Stimulated activated CD8-positive, alpha-beta memory T cell treated with anti-CD3 and anti-CD28 coated beads, Interleukin-4, amount 100 ng/mL, for 48 hours (primary cell): ENCODE data around the gene FLAD1.

Source experiments
- DNase-seq: peaks from one replicate; pipeline ENCODE4 v3.0.0-alpha.2; 2020

Gene FLAD1

DNA sequence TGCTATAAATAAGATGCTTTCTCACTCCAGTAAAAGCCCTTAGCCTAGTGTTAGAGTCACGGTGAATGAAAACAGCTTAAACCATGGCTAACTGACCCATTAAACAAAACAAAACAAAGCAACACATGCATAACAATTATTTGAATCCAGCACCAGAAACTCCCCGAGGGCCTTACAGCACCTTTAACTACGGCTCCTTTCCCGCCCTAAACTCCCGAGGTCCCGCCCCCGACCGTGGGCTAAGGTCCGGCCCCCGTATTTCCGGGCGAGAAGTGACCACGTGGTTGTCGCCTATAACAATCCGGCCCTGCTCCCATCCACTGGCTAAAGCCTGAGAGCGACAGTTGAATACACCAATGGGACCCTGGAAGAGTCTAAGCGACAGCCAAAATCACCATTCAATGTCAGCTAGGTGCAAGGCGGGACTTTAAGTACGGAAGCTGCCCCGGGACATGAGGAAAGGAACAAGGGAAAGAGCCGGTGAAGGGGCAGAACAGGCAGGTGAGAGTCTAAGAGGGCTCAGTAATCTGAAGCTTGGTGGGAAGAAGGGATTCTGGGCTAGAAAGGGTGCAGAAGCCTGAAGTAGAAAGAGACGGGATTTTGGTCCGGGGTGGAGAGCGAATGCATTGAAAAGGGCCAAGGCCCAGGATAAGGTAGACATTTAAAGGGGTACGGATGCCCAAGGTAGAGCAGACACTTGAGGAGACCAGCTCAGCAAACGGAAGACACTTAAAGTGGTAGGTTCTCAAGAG, at the start of gene FLAD1:
Gene FLAD1, plus strand, starts transcription at position 448 of the 752 bp plus-strand sequence. CDS start 351 bp downstream, outside the sequence.
- DNase-seq, result peak; percentile 97

DNA sequence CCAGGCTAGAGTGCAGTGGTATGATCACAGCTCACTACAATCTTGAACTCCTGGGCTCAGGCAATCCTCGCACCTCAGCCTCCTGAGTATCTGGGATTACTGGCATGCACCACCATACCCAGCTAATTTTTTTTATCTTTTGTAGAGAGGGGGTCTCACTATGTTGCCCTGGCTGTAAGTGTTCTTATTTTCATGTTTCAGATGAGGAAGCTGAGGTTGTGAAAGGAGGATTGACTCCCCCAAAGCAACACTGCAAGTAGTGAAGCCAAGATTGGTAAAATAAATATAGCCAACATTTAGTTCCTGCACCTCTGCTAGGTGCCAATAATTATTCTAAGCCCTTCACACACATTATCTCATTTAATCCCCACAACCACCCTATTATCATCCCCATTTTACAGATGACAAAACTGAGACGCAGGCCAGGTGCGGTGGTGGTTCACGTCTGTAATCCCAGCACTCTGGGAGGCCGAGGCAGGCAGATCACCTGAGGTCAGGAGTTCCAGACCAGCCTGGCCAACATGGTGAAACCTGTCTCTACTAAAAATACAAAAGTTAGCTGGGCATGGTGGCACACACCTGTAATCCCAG, 48.7 kb upstream of the FLAD1 start:
- no peak for DNase-seq

DNA sequence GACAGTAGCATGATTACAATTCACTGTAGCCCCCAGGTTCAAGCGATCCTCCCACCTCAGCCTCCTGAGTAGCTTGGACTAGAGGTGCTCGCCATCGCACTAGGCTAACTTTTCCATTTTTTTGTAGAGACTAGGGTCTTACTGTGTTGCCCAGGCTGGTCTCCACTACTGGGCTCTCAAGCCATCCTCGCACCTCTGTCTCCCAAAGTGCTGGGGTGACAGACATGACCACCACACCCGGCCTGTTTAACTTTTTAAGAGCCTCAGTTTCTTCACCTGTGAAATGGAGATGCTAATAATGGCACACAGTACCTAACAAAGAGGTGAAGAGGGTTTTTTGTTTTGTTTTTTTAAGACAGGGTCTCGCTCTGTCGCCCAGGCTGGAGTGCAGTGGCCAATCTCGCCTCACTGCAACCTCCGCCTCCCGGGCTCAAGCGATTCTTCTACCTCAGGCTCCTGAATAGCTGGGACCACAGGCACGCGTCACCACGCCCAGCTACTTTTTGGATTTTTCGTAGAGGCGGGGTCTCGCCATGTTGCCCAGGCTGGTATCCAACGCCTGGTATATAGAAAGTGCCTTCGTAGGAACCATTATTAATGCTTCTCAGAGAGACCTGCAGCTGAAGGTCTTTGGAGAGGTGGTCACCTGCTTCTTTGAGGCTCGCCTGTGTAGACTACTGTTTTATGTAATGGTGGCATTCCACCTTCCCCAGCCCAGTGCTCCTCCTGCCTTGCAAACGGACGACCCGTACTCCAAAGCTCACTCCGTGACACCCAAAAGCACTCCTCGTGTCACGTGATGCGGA, 47.2 kb upstream of the FLAD1 start:
- no peak for DNase-seq

DNA sequence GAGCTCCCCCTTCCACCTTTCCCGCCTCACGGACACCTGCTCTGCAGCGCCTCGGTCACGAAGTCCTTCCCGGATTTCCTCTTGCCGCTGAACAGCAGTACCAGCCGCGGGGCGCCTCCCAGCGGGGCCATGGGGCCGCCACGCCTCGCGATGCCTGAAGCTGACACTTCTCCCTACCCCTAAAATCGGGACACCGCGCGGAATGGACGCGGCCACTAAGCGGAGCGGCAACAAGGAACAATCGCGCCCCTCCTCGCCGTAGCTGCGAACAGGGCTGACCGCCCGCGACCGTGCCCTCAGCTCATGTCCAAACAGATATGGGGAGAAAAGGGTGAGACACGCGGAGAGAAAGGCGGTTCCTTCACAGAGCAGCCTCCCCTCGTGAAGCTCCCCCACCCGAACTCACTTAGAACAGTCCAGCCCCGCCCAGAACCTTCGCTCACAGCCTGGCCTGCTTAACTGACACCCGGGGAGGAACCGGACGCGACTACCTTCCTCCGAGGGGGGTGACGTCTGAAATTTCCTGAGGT, 46.5 kb upstream of the FLAD1 start, which contains the start of gene PMVK:
Gene PMVK, minus strand, starts transcription at position 165 of the 530 bp plus-strand sequence. Its CDS starts 34 bp downstream, at position 131.
- DNase-seq, result peak; percentile 96

DNA sequence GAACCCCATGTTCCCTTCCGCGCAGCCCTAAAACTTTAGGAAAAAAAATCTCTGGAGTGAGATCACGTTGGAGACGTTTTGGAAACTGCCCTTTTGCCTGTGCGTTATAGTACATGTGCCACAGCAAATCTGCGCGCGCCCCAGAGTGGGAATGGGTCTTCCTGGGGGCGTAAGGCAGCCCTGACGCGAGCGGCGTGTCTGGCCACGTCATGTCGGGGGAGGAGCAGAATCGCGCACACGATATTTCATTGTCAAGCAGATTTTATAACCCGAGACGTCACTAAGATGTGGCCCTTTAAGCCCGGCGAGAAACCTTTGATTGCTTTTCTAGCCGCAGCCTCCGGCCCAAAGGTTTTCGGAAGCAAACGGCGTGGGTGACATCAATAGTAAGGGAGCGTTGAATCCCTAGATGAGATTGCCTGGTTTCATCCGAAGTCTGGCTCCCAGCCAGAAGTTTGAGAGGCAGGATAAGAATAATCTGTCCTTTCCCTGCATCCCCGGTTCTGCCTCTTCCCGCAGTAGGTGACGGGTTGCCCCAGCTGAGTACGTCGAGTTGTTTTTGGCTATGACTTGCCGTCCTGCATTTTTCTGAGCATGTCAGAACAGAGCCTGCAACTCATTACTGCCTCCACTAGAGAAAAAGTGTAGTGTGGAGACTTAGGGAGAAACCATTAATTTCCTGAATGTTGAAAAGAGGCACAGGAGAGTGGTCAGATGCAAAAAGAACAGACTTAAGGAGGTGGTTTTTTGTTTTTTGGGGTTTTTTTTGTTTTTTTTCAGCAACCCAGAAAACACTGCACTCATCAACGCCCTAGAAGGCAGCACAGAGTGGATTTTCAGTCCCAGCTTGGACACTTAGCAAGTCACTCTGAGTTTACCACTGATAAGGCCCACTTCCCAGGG, 45.8 kb upstream of the FLAD1 start:
- DNase-seq, result peak; percentile 92

DNA sequence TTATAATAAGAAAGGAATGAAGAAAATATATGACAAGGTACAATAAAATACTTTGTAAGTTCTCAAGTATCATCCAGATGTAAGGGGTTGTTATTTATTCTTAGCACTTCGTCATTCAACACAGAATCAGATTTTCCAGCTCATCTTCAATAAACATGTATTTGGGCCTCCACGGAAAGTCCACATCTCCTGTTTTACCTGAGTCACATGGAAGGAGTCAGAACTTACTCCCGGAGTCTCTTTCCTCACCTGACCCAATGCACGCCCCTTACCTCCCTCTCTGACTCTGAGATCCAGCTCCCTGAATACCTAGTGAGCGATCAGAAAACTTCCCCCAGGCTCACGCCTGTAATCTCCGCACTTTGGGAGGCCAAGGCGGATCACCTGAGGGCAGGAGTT, 45.2 kb upstream of the FLAD1 start:
- DNase-seq, result no peak

DNA sequence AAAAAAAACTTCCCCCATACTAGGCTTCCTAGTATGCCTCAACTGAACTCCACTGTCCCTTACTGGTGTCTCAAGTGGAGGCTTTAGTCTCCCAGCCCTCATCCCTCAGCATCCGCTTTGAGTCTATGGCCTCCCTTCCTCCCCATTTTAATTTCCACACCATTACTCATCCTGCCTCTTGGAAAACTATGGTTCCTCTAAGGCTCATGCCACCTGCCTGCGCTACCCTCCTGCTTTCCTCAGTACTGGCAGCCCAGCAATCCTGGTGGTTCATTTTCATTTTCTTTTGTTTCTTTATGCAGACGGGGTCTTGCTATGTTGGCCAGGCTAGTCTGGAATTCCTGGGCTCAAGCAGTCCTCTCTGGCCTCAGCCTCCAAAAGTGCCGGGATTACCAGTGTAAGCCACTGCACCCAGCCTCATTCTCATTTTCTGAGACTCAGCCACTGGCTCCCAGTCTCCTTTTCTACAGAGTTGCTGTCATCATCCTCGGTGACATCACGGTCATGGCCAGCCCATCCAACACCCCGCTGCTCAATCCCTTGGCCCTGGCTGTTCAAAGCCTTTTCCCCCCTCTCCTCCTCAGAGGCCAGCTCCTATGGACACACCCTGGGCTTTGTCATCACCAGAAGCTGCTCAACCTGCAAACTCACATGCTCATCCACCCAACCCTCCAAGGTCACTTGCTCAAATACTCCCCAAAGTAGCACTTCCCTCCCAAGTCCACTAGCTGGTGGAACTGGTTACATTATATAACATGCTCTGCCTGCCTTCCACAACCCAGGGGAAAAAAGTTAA, 44.3 kb upstream of the FLAD1 start:
- no peak for DNase-seq

DNA sequence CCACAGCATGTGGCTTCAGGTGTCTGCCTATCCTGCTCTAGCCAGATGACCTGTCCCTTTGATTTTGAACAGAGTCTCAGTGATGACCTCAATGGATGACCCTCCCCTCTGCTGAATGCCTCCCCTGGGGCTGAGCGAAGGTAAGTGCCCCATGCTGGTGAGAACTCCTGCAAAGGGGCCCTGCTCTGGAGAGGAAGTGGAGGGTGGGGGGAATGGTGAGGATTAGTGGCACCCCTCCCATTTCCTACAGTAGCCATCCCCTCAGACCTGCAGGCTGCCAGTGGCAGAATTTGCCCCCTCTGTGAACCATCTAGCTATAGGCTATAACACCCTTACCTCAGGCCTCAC, 43.0 kb upstream of the FLAD1 start:
- DNase-seq, result no peak

DNA sequence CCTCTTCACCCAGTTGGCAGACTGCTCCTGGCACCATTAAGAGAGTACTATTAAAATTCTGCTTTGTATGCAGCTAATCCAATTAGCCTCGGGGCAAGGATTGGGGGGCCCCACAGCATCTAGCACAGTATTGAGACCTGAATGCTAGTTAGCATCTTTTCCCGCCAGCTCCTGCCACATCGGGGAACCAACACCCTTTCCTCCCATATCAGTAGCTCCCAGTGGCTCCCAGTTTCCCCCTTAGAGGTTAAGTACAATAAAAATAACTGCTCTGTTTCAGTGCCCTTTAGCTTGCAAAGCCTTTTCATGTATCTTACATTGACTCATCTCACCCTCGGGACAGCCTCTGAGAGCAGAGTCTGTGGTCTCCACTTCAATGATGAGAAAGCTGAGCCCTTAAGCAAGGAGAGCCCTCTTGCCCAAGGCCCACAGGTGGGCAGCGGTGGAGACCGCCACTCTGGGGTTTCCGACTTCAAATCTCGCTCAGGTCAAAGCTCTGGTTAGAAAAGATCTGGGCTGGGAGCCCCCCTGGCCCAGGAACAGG, 42.4 kb upstream of the FLAD1 start:
- no peak for DNase-seq

DNA sequence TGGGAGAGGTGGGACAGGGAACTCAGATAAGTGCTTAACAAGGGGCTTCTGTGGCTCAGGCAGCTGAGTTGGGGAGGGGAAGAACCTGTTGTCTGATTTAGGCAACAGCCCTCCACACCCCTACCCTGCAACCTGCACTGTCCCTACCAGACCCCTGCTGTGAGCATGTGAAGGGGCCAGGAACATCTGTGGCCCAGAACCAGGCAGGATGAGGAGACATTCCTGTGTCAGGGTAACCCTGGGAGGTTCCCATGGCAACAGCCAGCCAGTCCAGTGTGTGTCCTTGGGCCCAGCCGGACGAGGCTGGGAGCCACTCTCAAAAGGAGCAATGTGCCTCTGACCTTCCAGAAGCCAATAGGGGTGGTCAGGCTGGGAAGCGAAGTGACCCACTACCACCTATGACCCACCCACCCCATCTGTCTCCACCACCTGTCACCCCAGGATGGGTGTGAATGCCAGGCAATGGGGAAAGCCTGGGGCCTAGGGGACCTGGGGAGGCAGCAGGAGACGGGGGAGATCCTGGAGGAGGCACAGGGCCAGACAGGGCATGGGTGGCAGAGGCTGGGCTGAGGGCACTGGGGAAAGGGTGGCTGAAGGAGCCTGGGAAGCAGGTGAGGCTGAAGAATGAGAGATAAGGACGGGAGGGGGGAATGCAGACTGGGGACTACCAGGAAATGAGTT, 41.7 kb upstream of the FLAD1 start:
- no peak for DNase-seq

DNA sequence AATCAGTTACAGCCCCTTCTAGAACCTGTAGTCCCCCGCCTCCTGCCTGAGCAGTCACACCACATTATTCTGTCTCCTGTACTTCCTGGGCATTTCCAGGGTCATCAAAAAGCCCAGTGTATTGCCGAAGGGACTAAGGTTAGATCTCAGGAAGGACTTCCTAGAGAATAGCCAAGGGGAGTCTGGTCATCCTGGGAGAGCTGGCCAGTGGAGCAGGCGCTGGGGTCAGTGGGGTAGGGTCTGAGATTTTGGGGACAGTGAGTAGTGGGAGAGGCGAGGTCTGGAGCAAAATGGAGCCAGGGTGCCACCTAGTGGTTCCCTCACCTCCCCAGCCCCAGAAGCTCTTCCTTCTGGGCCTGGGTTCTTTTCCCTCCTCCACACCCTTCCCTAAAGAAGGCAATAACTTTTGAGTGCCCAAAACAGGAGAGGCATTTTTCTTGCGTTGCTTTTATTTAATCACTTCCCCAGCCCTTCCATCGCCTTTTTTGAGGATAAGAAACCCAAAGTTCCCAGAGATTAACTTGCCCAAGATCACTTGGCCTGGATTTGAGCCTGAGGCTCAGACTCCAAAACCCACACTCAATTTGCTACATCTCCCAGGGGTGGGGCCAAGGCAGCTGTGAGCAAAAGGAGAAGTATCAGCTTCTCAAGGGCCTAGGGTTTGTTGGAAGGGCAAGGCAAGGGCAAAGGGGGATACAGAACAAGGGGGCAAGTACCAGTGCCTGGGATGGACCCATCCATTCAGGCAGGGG, 39.3 kb upstream of the FLAD1 start:
- peak; percentile 64 for DNase-seq

DNA sequence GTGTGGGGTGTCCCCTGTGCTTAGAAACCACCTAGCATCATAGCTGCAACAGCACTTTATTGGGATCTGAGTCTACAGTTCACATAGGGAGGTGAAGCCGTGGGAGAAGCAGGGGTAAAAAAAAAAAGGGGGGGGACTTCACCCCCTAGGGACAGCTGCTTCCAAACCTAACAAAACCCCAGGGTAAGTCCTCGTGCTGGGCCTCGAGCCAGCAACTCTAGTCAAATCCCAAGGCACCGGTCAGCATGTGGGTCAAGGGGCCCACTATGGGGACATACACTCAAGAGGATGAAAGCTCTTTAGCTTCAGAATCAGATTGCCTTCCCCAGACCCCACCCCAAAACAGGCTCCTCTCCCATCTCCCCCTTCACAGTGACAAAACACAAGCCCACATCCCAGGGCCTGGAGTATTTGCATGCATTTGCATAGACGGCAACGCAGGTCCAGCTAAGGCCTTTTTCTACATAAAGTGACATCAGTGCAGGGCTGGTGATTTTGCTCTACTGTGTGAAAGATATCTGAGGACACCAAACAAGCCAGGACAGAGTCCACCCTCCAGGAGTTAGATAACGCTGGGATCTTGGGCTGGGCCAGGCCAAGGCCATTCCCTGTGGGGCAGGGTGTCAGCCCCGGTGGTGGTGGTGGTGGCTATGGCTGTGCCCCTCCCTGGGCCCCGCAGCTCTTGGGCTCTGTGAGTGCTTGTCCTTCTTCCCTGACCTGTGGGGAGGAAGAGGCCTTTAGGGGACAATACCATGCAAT, 38.6 kb upstream of the FLAD1 start:
- DNase-seq, result no peak

DNA sequence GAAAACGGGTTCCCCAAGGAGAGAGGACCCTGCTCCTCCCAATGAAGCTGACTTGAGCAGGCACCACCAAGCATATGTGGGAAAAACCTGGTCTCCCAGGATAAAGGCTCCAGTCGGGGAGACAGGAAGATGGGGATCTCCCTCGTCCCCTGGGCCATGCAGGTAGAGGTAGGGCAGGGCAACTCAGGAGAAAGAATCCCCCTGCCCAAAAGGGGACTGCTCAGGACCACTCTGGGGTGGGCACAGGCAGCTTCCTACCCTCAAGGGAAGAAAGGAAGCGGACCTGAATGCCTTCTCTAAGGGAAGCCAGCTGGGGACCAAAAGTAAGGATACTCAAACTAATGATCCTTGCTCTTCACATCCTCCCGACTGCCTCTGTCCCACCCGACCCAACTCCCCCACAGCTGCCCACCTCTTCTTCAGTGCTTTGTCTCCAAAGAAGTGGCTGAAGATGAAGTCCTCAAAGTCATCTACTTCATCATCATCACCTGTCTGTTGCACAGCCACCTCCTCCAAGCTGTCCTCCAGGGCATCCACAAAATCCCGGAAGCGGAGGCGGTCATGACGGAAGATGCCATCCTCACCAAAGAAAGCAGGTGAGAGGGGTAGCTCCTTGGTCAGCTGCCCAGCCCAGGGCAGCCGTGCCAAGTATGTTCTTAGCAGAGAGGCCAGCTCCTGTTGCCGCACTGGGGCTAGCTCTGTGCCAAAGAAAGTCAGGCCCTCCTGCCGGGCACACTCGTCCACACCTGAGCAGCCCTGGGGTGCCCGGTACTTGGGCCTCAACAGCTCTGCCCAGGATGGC, 37.8 kb upstream of the FLAD1 start:
- DNase-seq, result no peak

DNA sequence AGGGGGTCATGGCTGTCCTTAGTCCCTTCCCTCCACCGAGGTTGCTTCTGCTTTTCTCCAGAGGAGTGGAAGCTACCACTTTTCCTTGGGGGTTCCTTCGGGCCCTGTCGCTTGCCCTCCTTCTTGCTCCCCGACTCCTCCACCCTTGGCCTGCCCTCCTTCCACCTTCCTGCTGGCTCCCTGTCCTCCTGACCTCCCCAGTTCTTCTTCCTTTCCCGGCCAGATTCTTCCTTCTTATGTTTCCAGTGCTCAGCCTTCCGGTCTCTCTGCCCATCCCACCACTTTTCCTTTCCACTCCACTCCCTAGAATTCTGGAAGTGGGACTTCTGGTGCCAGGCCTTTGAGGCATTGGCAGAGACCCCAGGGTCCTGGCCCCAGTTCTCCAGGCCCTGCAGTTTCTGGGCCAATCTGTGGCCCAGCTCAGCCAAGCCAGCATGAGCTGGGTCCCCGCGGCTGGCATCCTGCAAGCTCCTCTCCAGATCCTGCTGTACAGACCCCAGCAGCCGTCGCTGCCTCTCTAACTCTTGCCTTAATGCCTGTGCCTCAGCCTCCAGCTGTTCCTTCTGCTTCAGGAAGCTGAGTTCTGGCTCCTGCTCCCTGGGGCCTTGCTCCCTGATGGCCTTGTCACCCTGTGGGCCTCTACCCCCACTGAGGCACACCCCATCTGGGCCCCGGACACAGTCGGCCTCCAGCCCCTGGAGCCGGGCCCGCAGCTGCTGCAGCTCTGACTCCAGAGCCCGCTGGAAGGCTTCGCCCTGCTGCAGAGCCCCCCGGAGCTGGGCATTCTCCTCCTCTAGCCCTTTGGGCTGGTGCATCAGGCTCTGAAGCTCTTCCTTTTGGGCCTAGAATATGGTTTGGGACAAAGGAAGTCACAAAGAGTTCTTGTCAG, 36.9 kb upstream of the FLAD1 start:
- no peak for DNase-seq

DNA sequence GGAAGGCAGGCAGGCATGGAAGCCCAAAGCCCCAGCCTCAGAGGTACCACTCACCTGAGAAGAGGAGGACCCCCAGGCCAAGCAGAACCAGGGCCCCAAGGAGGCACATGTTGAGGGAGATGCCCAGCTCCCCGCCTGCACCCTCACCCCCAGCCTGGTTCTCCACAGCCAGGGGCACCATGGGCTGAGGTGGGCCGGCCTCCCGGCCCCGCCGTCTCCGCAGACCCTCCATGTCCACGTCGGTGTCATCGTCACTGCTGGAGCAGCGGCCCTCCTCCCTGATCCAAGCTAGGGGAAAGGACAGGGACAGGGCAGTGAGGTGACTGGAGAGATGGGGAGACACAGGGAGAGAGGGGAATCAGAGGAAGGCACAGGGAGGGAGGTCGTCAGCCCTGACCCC, 35.1 kb upstream of the FLAD1 start:
- DNase-seq, result no peak

DNA sequence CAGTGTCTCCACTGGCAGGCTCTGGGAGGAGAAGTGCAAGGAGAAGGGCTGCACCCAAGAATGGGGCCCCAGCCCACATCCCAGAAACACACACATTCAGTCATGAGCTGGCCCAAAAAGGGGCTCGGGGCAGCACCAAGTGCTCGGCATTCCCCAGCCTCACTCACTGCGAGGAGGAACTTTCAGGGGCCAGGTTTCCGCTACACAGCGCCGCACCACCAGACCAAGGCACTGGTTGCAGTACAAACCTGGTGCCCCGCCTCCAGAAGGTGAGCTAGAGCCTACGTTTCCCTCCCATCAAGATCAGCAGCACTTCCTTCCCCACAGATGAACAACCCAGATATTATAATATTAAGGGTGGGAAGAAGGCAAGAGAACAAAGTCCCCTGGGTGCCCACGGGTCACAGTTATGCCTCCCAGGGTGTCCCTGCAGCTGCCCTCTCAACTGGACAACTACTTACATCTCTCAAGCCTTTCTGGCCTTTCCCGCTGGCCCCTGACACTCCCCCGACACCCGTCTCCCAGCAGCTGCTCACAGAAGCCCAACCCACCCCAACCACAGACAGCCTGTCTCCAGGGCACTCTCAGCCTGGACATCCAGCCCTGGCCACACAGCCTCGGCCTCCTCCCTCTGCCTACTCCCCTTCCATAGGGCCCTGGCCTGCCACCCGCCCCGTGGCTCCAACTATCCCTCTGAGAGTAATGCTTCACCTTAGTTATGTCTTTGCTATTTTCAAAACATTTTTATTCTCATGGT, 31.1 kb upstream of the FLAD1 start:
- peak; percentile 72 for DNase-seq
